COLO829 (cell line): Measurements from ENCODE around the gene TNIP1.

ENCODE experiments used
- DNase-seq: peaks from one replicate; pipeline ENCODE4 v3.0.0; 2012; ENCODE audit warnings: low spot score

Gene TNIP1

DNA sequence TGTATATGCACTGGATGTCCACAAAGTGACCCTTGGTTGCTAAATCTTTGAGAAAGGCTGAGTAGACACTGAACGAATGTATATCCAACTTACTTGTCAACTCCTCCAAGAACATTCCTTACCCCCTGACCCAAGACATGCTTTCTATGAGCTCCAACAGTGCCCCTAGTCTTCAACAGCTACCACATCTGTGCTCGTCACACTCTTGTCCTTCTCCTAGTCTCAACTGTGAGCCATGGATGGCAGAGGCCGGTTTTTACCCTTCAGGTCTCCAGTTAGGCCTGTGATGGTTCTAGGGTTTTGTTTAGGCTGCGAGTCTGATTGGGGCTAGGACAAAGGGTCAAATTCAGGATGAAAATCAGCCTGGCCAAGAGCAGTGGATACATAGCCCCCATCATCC lies 79.4 kb downstream of the TNIP1 start:
- no peak for DNase-seq

- DNase-seq: no peak
Measured at GRCh38 chr5:150999704-151000442, 81.0 kb downstream of the TNIP1 start.

- DNase-seq: no peak
Measured at GRCh38 chr5:150993826-150994412, 86.9 kb downstream of the TNIP1 start.

DNA sequence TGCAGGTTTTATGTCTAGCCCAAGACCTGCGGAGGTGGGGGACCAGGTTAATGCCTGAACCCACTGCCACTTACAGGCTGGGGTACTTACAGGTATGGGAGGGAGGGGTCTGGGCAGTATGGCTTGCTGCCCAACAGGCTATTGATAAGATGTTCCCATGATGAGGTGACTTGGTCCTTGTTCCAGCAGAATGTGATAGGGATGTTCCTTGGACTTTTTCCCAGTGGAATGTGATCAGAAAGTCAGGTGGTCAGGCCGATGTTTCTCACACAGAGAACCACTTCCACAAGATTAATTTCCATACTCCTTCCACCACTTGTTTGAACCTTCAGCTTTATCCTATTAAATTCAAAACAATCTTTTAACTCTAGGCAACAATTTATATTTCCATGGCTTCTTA lies 87.4 kb downstream of the TNIP1 start:
- DNase-seq: no peak

DNA sequence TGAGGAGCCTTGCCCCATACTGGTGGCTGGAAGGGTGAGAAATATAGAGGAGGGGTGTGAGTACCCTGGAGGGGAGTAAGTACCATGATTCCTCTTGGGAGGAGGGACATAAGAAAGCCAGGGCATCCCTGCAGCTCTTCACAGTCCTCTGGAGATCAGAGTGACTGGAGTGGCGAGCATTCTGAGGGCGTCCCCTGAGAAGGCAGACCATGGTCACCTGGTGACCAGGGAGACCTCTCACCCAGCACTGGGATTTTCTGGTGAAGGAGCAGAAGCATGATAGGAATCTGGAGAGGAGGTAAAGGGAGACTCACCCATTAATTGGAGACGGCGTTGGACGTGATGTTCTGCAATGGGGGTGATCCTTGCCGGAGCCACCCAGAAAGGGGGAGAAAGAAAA lies 88.1 kb downstream of the TNIP1 start:
- DNase-seq: no peak

- no peak for DNase-seq
Measured at GRCh38 chr5:150989695-150990094, 91.1 kb downstream of the TNIP1 start.

DNA sequence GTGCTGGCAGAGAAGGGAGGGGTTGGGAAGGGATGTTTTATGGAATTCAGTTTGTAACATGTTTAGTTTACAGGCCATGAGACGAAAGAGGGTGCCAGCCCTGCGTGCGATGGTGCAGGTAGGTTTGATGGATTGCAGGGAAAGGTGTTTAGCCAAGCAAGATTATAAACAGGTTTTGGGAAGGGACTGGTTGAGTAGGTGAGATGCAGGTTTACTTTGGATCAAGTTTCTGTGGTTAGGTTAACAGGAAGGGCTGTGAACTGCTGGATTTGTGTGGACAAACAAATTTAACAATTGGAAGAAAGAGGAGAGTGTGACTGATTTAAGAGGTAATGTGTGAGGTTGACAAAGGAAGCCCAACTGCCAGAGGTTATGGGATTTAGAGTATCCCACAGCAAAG lies 93.1 kb downstream of the TNIP1 start:
- DNase-seq: no peak
